HepG2 (cell line): ENCODE measurements around the gene SERINC2. TPM values are rescaled to one million over a fixed set of nuclear protein-coding genes. Genes with fewer than 3 reads are reported as not detected.
A peak's percentile ranks its signal among the peaks of the same experiment; 100 is the strongest.

ENCODE experiments used
- BRCA1 ChIP-seq: sonication (generic); formaldehyde crosslinking; IDR thresholded peaks from 2 replicates; pipeline ENCODE4 v1.4.0; 2020; ENCODE audit warnings: missing genetic modification reagents
- HMGXB4 ChIP-seq, 2 experiments: sonication (generic) in 1 of 2; formaldehyde crosslinking in 1 of 2; IDR thresholded peaks; 2 replicates each; pipeline versions ENCODE4 v1.4.0 to v1.6.1; 2018 to 2020; ENCODE audit warnings: missing genetic modification reagents in 2 of 2, borderline replicate concordance in 1 of 2, low read depth in 1 of 2, mild to moderate bottlenecking in 1 of 2, missing biosample characterization in 1 of 2
- IRF2 ChIP-seq: IDR thresholded peaks from 2 replicates; pipeline ENCODE4 v1.6.1; 2018; ENCODE audit warnings: missing genetic modification reagents, missing compliant biosample characterization
- KLF12 ChIP-seq: sonication (generic); formaldehyde crosslinking; IDR thresholded peaks from 2 replicates; pipeline ENCODE4 v1.4.0; 2020; ENCODE audit warnings: missing genetic modification reagents, borderline replicate concordance
- MLXIP ChIP-seq: sonication (generic); formaldehyde crosslinking; IDR thresholded peaks from 2 replicates; pipeline ENCODE4 v1.9.0; 2021; ENCODE audit warnings: missing genetic modification reagents, borderline replicate concordance
- MZF1 ChIP-seq: sonication (generic); formaldehyde crosslinking; IDR thresholded peaks from 2 replicates; pipeline ENCODE4 v1.8.1; 2023; ENCODE audit warnings: mild to moderate bottlenecking, missing genetic modification reagents, borderline replicate concordance
- NFE2L2 ChIP-seq: fragments of 150-350 bp; IDR thresholded peaks from 2 replicates; pipeline ENCODE4 v1.6.1; 2014; ENCODE audit warnings: low read length
- NFKBIZ ChIP-seq: IDR thresholded peaks from 2 replicates; pipeline ENCODE4 v1.6.1; 2018; ENCODE audit warnings: missing genetic modification reagents, missing compliant biosample characterization
- REL ChIP-seq: sonication (generic); formaldehyde crosslinking; conservative IDR thresholded peaks from 2 replicates; pipeline ENCODE4 v1.8.0; 2022; ENCODE audit warnings: mild to moderate bottlenecking, missing genetic modification reagents, moderate library complexity
- SNAPC4 ChIP-seq: sonication (generic); formaldehyde crosslinking; IDR thresholded peaks from 2 replicates; pipeline ENCODE4 v1.4.0; 2020; ENCODE audit warnings: mild to moderate bottlenecking, missing genetic modification reagents
- XRCC5 ChIP-seq: fragments of 200-400 bp; formaldehyde crosslinking; optimal IDR thresholded peaks from 2 replicates; pipeline ENCODE3; 2017; ENCODE audit warnings: mild to moderate bottlenecking, low read length
- ZNF20 ChIP-seq: sonication (generic); formaldehyde crosslinking; IDR thresholded peaks from 2 replicates; pipeline ENCODE4 v1.4.0; 2020; ENCODE audit warnings: mild to moderate bottlenecking, moderate library complexity, missing genetic modification reagents
- ZNF24 ChIP-seq: fragments of 450-650 bp; IDR thresholded peaks from 2 replicates; pipeline ENCODE4 v1.6.1; 2017; ENCODE audit warnings: antibody characterized with exemption, mild to moderate bottlenecking
- ZNF460 ChIP-seq: sonication (generic); formaldehyde crosslinking; IDR thresholded peaks from 2 replicates; pipeline ENCODE4 v1.5.1; 2020; ENCODE audit warnings: missing genetic modification reagents, mild to moderate bottlenecking, borderline replicate concordance
- ZNF619 ChIP-seq: sonication (generic); formaldehyde crosslinking; IDR thresholded peaks from 2 replicates; pipeline ENCODE4 v1.4.0; 2020; ENCODE audit warnings: mild to moderate bottlenecking, missing genetic modification reagents
- ZNF790 ChIP-seq: sonication (generic); formaldehyde crosslinking; IDR thresholded peaks from 2 replicates; pipeline ENCODE4 v1.8.0; 2022; ENCODE audit warnings: missing genetic modification reagents, mild to moderate bottlenecking, borderline replicate concordance
- polyA plus RNA-seq, 8 experiments: library from polyadenylated mRNA; depleted of rRNA in 3 of 8; stranded (reverse) in 7 of 8; unstranded in 1 of 8; fragments of >200 nt; fragmentation: Illumina TruSeq in 4 of 8; extraction: Trizol in 4 of 8; gene quantifications; 2 replicates each; pipeline versions ENCODE4 v1.2.1 to v1.2.3, GENCODE V29; 2011 to 2016; ENCODE audit warnings: low read depth in 4 of 8, missing spikeins in 1 of 8, mixed read lengths in 1 of 8; ENCODE audit not compliant: insufficient read depth in 1 of 8
- total RNA-seq, 5 experiments: library from RNA; depleted of rRNA; stranded (reverse); fragments of >200 nt; fragmentation: Illumina TruSeq; extraction: Trizol; gene quantifications; 2 replicates each; pipeline ENCODE4 v1.2.3, GENCODE V29; 2016; ENCODE audit warnings: low read depth in 1 of 5
- TF ChIP-seq, protein P1 (sequence below): sonication (generic); formaldehyde crosslinking; IDR thresholded peaks from 2 replicates; pipeline ENCODE4 v1.5.0; 2020; ENCODE audit warnings: missing genetic modification reagents

The SERINC2 gene
- total and polyA plus RNA-seq, 2 of the 13 experiments (the other 11 are each of a cell fraction or from before 2014, with no cell fraction given) = 4.8 to 126 TPM

- TF ChIP-seq KLF12 (CRISPR knock-in tag) = no peak
- no peak for TF ChIP-seq ZNF20 (CRISPR knock-in tag)
- no peak for TF ChIP-seq ZNF790 (CRISPR knock-in tag)
- TF ChIP-seq HMGXB4 (CRISPR knock-in tag; IDR thresholded peaks at IDR 0.05; ENCODE audit: borderline replicate concordance in 1 of 2, low read depth in 1 of 2) = peak in 1 of 2 experiments; percentile 28; a peak in 1 of 4 replicates
- TF ChIP-seq IRF2 (CRISPR knock-in tag) = peak; percentile 54; the same call in 1 of the 2 replicates
- TF ChIP-seq BRCA1 (CRISPR knock-in tag) = no peak
- TF ChIP-seq MZF1 = no peak
- TF ChIP-seq ZNF619 (CRISPR knock-in tag) = no peak
- TF ChIP-seq NFE2L2 = no peak
- no peak for TF ChIP-seq REL (CRISPR knock-in tag)
- no peak for TF ChIP-seq SNAPC4 (CRISPR knock-in tag)
- TF ChIP-seq MLXIP (CRISPR knock-in tag) = no peak
- no peak for TF ChIP-seq XRCC5
- TF ChIP-seq, protein P1, sequence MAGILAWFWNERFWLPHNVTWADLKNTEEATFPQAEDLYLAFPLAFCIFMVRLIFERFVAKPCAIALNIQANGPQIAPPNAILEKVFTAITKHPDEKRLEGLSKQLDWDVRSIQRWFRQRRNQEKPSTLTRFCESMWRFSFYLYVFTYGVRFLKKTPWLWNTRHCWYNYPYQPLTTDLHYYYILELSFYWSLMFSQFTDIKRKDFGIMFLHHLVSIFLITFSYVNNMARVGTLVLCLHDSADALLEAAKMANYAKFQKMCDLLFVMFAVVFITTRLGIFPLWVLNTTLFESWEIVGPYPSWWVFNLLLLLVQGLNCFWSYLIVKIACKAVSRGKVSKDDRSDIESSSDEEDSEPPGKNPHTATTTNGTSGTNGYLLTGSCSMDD (CRISPR knock-in tag) = no peak
- no peak for TF ChIP-seq ZNF24
- TF ChIP-seq ZNF460 = peak; percentile 72; the same call in 1 of the 2 replicates
- no peak for TF ChIP-seq NFKBIZ (CRISPR knock-in tag)
Measured at GRCh38 chr1:31441970-31442647, 29.1 kb downstream of the SERINC2 start (continued).
